Stimulated activated CD4-positive, alpha-beta T cell treated with anti-CD3 and anti-CD28 coated beads, Interleukin-1b, Interleukin-23, amount 100 ng/mL, for 48 hours (primary cell): ENCODE results near the gene AGTR1.

Experiments
- DNase-seq: peaks from one replicate; pipeline ENCODE4 v3.0.0-alpha.2; 2020

AGTR1 gene

GRCh38 chr3:148697306-148698189 is at the start of gene AGTR1:
Gene AGTR1 (plus strand): TSS chr3:148697903. CDS start chr3:148741036, 43,133 bp downstream.
- DNase-seq = no peak

- no peak for DNase-seq
These were observed 48.9 kb upstream of the AGTR1 start for GRCh38 chr3:148648685-148649352.

- DNase-seq = no peak
These were observed 46.2 kb upstream of the AGTR1 start for GRCh38 chr3:148651549-148651948.

- DNase-seq = no peak
These were observed 43.3 kb upstream of the AGTR1 start for GRCh38 chr3:148654433-148654832.

- no peak for DNase-seq
These were observed 40.2 kb upstream of the AGTR1 start for GRCh38 chr3:148657470-148657869.

GRCh38 chr3:148659512-148659911 is 38.2 kb upstream of the AGTR1 start:
- DNase-seq = no peak

GRCh38 chr3:148680289-148680688 is 17.4 kb upstream of the AGTR1 start:
- DNase-seq = no peak

GRCh38 chr3:148681080-148681479 is 16.6 kb upstream of the AGTR1 start:
- DNase-seq = no peak

GRCh38 chr3:148682997-148683396 is 14.7 kb upstream of the AGTR1 start:
- DNase-seq = no peak

- DNase-seq = no peak
These were observed 3.6 kb upstream of the AGTR1 start for GRCh38 chr3:148694116-148694515.

- no peak for DNase-seq
These were observed 597 bp downstream of the AGTR1 start for GRCh38 chr3:148698190-148698810.

- no peak for DNase-seq
These were observed 7.6 kb downstream of the AGTR1 start for GRCh38 chr3:148705314-148705713.

GRCh38 chr3:148707601-148708380 is 10.1 kb downstream of the AGTR1 start:
- no peak for DNase-seq

GRCh38 chr3:148708409-148708808 is 10.7 kb downstream of the AGTR1 start:
- no peak for DNase-seq

- no peak for DNase-seq
These were observed 12.0 kb downstream of the AGTR1 start for GRCh38 chr3:148709560-148710253.

- DNase-seq = no peak
These were observed 13.0 kb downstream of the AGTR1 start for GRCh38 chr3:148710665-148711064.

- no peak for DNase-seq
These were observed 14.4 kb downstream of the AGTR1 start for GRCh38 chr3:148711981-148712666.

GRCh38 chr3:148714521-148714920 is 16.8 kb downstream of the AGTR1 start:
- DNase-seq = no peak

GRCh38 chr3:148716657-148717056 is 19.0 kb downstream of the AGTR1 start:
- no peak for DNase-seq

- DNase-seq = no peak
These were observed 20.3 kb downstream of the AGTR1 start for GRCh38 chr3:148717885-148718561.
